B cell (primary cell): Measurements from ENCODE around the gene CNTN2.

Experiments used
- CTCF ChIP-seq: fragments of 200-600 bp; IDR thresholded peaks from one replicate; pipeline ENCODE4 v1.8.0; 2022; ENCODE audit warnings: antibody characterized with exemption, mild to moderate bottlenecking
- EZH2 ChIP-seq: IDR thresholded peaks from 2 replicates; pipeline ENCODE4 v1.6.1; 2012; ENCODE audit warnings: borderline replicate concordance, low read depth, mild to moderate bottlenecking, moderate library complexity, low read length; ENCODE audit not compliant: insufficient read depth, poor library complexity, severe bottlenecking

GRCh38 chr1:205076245-205076761 is 33.3 kb downstream of the CNTN2 start:
- TF ChIP-seq CTCF (no peak), EZH2 (no peak)
